Ovary (tissue), 9 donors: ENCODE data around the gene TBC1D1. TPM values are rescaled to one million over a fixed set of nuclear protein-coding genes. Genes with fewer than 3 reads are reported as not detected.

ENCODE experiments used
- DNase-seq, 5 donors: peaks; one replicate each; pipeline ENCODE4 v3.0.0-alpha.2; 2019 to 2020
- H3K27ac ChIP-seq, 2 donors: fragments of 200-600 bp; one replicate each; pipeline versions ENCODE4 v1.5.1 to v1.8.0; 2019 to 2022
- H3K27me3 ChIP-seq: fragments of 200-600 bp; one replicate; pipeline ENCODE4 v1.8.0; 2022
- H3K36me3 ChIP-seq: fragments of 200-600 bp; sonication (generic); one replicate; pipeline ENCODE4 v1.5.1; 2019
- H3K4me1 ChIP-seq: one replicate; pipeline ENCODE4 v1.8.1; 2013; ENCODE audit warnings: mild to moderate bottlenecking, moderate library complexity; ENCODE audit not compliant: insufficient read depth
- H3K4me3 ChIP-seq: fragments of 200-600 bp; sonication (generic); one replicate; pipeline ENCODE4 v1.5.1; 2017
- H3K9me3 ChIP-seq, 2 donors: fragments of 200-600 bp in 1 of 2; sonication (generic) in 1 of 2; one replicate each; pipeline versions ENCODE4 v1.5.1 to v1.8.1; 2013 to 2019; ENCODE audit warnings: mild to moderate bottlenecking in 1 of 2, moderate library complexity in 1 of 2
- CTCF ChIP-seq, 3 donors: fragments of 450-650 bp in 2 of 3; fragments of 200-600 bp in 1 of 3; IDR thresholded peaks; one replicate each; pipeline versions ENCODE4 v1.5.1 to v1.8.0; 2016 to 2022; ENCODE audit warnings: antibody characterized with exemption in 3 of 3, mild to moderate bottlenecking in 1 of 3
- EP300 ChIP-seq: sonication (generic); formaldehyde crosslinking; IDR thresholded peaks from one replicate; pipeline ENCODE4 v1.6.1; 2017; ENCODE audit warnings: antibody characterized with exemption
- POLR2A ChIP-seq: fragments of 450-650 bp; IDR thresholded peaks from one replicate; pipeline ENCODE4 v1.6.1; 2017; ENCODE audit warnings: antibody characterized with exemption, mild to moderate bottlenecking, moderate library complexity
- WGBS, 3 donors: extraction: QIAGEN DNeasy Blood & Tissue Kit in 1 of 3; methylation state at CpG; one replicate each; pipeline versions ENCODE4 v1.1.5 to v1.1.7; 2013 to 2017; 5-methylcytosine and 5-hydroxymethylcytosine counted together
- intact Hi-C, 4 donors: fragments of 100-400 bp; cut with DNase I; formaldehyde crosslinking; loops; one replicate each; pipeline versions ENCODE4 v1.11.0 to v1.15.1; 2022 to 2023
- polyA plus RNA-seq, 2 donors: library from polyadenylated mRNA; stranded (reverse); fragments of 200-250 nt in 1 of 2; fragments of 350-450 nt in 1 of 2; fragmentation: Illumina TruSeq in 1 of 2; extraction: RNeasy Lipid Tissue Mini Kit (QIAGEN cat#74804) in 1 of 2; gene quantifications; one replicate each; pipeline ENCODE4 v1.2.3, GENCODE V29; 2013 to 2014
- total RNA-seq, 7 donors: library from RNA; depleted of rRNA in 2 of 7; stranded (reverse); fragments of >200 nt in 2 of 7; fragmentation: NEBNext Ultra II Directional in 3 of 7; extraction: Animal tissue kit (Norgen Biotek cat#: 25700) in 3 of 7; gene quantifications; one replicate each; pipeline versions ENCODE4 v1.1.0 to v1.2.4, GENCODE V29; 2016 to 2023
- donor health status: DM: no; HTN: no; CAD: no; lungs with moderate emphysema.
- donor health status: DM: no; HTN: no; CAD: no.
- donor health status: Bipolar disorder and iron deficiency.
- donor health status: DM: yes; HTN: yes; CAD: no.
- donor health status: DM: no; HTN: no; CAD: no.
- donor health status: DM: yes; HTN: yes; CAD: no.

The TBC1D1 gene
- total and polyA plus RNA-seq, 9 donors: 39.5 to 104 (median 63.9) TPM

GRCh38 chr4:38137080-38137479, 246.2 kb downstream of the TBC1D1 start:
- H3K27ac ChIP-seq: no peak overlapping the region
- no peak for TF ChIP-seq CTCF (IDR thresholded peaks at IDR 0.05)
- TF ChIP-seq POLR2A: no peak
- TF ChIP-seq EP300: no peak
- H3K9me3 ChIP-seq: no peaks in the 10 kb centered on the region
- H3K27me3 ChIP-seq: no peaks in the 10 kb centered on the region
- peaks cover 2% of the 10 kb centered on the region for H3K4me1 ChIP-seq
- intact Hi-C loops: no loop called here
- no peak overlapping the region for H3K4me3 ChIP-seq
- H3K36me3 ChIP-seq: no peaks in the 10 kb centered on the region
- WGBS, 3 donors: 90 to 97% (median 93%) methylated on average over 17 of the region's 17 CpGs
- DNase-seq: no peak

GRCh38 chr4:38138363-38138762, 247.5 kb downstream of the TBC1D1 start:
- H3K36me3 ChIP-seq: no peaks in the 10 kb centered on the region
- H3K4me3 ChIP-seq: no peak overlapping the region
- H3K4me1 ChIP-seq: peaks cover 2% of the 10 kb centered on the region
- WGBS, 3 donors: 91 to 96% (median 95%) methylated on average over 4 of the region's 4 CpGs
- H3K27ac ChIP-seq: no peak overlapping the region
- no peak for TF ChIP-seq CTCF (IDR thresholded peaks at IDR 0.05)
- TF ChIP-seq POLR2A: no peak
- no peak for TF ChIP-seq EP300
- no peaks in the 10 kb centered on the region for H3K27me3 ChIP-seq
- no peak for DNase-seq
- intact Hi-C loops: no loop called here
- no peaks in the 10 kb centered on the region for H3K9me3 ChIP-seq

GRCh38 chr4:38139187-38139586, 248.3 kb downstream of the TBC1D1 start:
- intact Hi-C loops: no loop called here
- no peak overlapping the region for H3K27ac ChIP-seq
- H3K4me1 ChIP-seq: no peaks in the 10 kb centered on the region
- no peak overlapping the region for H3K4me3 ChIP-seq
- DNase-seq: no peak
- no peak for TF ChIP-seq CTCF (IDR thresholded peaks at IDR 0.05)
- TF ChIP-seq EP300: no peak
- no peak for TF ChIP-seq POLR2A
- H3K9me3 ChIP-seq: no peaks in the 10 kb centered on the region
- 99% methylated on average over 4 of the region's 4 CpGs for WGBS, 3 donors
- no peaks in the 10 kb centered on the region for H3K36me3 ChIP-seq
- no peaks in the 10 kb centered on the region for H3K27me3 ChIP-seq

GRCh38 chr4:38140643-38141203, 249.8 kb downstream of the TBC1D1 start:
- WGBS, 3 donors: 68 to 69% (median 68%) methylated on average over 1 of the region's 1 CpG

More at GRCh38 chr4:38140643-38141203, 249.8 kb downstream of the TBC1D1 start:
- Histone ChIP-seq H3K4me1 (no peaks in the 10 kb centered on the region), H3K9me3 (no peaks in the 10 kb centered on the region), H3K27me3 (no peaks in the 10 kb centered on the region), H3K4me3 (no peak overlapping the region), H3K27ac (no peak overlapping the region), H3K36me3 (no peaks in the 10 kb centered on the region)
- DNase-seq: no peak
- intact Hi-C loops: no loop called here
- no peak for TF ChIP-seq CTCF (IDR thresholded peaks at IDR 0.05)
- no peak for TF ChIP-seq EP300
- no peak for TF ChIP-seq POLR2A
